Left cardiac atrium (tissue), 4 donors: ENCODE results near the gene PPP2R5E. TPM values are rescaled to one million over a fixed set of nuclear protein-coding genes. Genes with fewer than 3 reads are reported as not detected.

Experiments
- ATAC-seq, 2 donors: fragments of 200-7000 bp; cut with Tn5 transposase; one replicate each; pipeline ENCODE4 v1.9.1; 2020; ENCODE audit warnings: mild to moderate bottlenecking in 2 of 2, moderate library complexity in 2 of 2
- DNase-seq: peaks from one replicate; pipeline ENCODE4 v3.0.0-alpha.2; 2020
- intact Hi-C, 2 donors: fragments of 100-400 bp; cut with DNase I; formaldehyde crosslinking; loops; one replicate each; pipeline versions ENCODE4 v1.14.1 to v1.15.1; 2022 to 2023
- total RNA-seq, 2 donors: library from RNA; stranded (reverse); fragmentation: NEBNext Ultra II Directional; extraction: Animal tissue kit (Norgen Biotek cat#: 25700); gene quantifications; one replicate each; pipeline ENCODE4 v1.2.1, GENCODE V29; 2021
- donor health status: DM: no; HTN: yes; CAD: no.
- donor health status: DM: no; HTN: yes; CAD: no; lungs with severe emphysema.
- donor health status: DM: yes; HTN: yes; CAD: no.
- donor health status: Dilated cardiomyopathy.

PPP2R5E gene
- total RNA-seq, 2 donors from 2014 or later = 33.4 to 36.6 TPM

GRCh38 chr14:63328787-63329737 lies 214.1 kb downstream of the PPP2R5E start:
- DNase-seq (no peak), ATAC-seq (no peak)
- intact Hi-C loops = no loop called here

GRCh38 chr14:63326840-63327239 lies 216.3 kb downstream of the PPP2R5E start:
- no peak for DNase-seq
- intact Hi-C loops = no loop called here
- no peak for ATAC-seq

GRCh38 chr14:63322897-63323573 lies 220.1 kb downstream of the PPP2R5E start:
- intact Hi-C loops = no loop called here
- ATAC-seq (no peak), DNase-seq (no peak)

- ATAC-seq (no peak), DNase-seq (no peak)
- intact Hi-C loops = no loop called here
These were observed 220.7 kb downstream of the PPP2R5E start for GRCh38 chr14:63322472-63322871.

Other genes starting within 250 kb of the PPP2R5E start
- gene GPHB5, start 224.4 kb downstream of the PPP2R5E start, total RNA-seq = not detected
- gene WDR89, start 98.5 kb upstream of the PPP2R5E start, total RNA-seq = 1 to 10 TPM; 5.5 to 8.6 TPM
- gene SGPP1, start 184.7 kb upstream of the PPP2R5E start, total RNA-seq = 1 to 10 TPM; 7.3 to 8.6 TPM